Mammary microvascular endothelial cell (primary cell): ENCODE measurements around the gene CFAP251. TPM values are rescaled to one million over a fixed set of nuclear protein-coding genes. Genes with fewer than 3 reads are reported as not detected.

Source experiments
- total RNA-seq: library from RNA; depleted of rRNA; stranded (reverse); fragments of >200 nt; gene quantifications from 2 replicates; pipeline ENCODE4 v1.2.3, GENCODE V29; 2015

CFAP251 gene
- total RNA-seq, result 2.5 and 5.5 TPM in 2 replicates

GRCh38 chr12:121917950-121918678 lies at the start of gene CFAP251:
Gene CFAP251 (plus strand): TSS chr12:121918592. CDS start chr12:121921306, 2,714 bp downstream.

GRCh38 chr12:121888478-121889273 lies 29.7 kb upstream of the CFAP251 start, which contains the start of gene PSMD9:
Gene PSMD9 (plus strand): TSS chr12:121888790. CDS start chr12:121888857, 67 bp downstream.

GRCh38 chr12:122021822-122022392 lies 103.5 kb downstream of the CFAP251 start, which contains the start of gene BCL7A:
Gene BCL7A (plus strand): TSS chr12:122021884. CDS start chr12:122022092, 208 bp downstream.

Other genes starting within 250 kb of the CFAP251 start
- gene MORN3, start 248.9 kb upstream of the CFAP251 start, total RNA-seq, result 0.20 and 0.47 TPM in 2 replicates
- gene TMEM120B, start 205.8 kb upstream of the CFAP251 start, total RNA-seq, result 8.5 and 10.2 TPM in 2 replicates
- gene RHOF, start 124.9 kb upstream of the CFAP251 start, total RNA-seq, result 33.4 and 33.5 TPM in 2 replicates
- gene SETD1B, start 114.6 kb upstream of the CFAP251 start, total RNA-seq, result 3.3 and 4.9 TPM in 2 replicates
- gene HPD, start 59.7 kb upstream of the CFAP251 start, total RNA-seq, result not detected in 2 replicates
- 109 and 127 TPM in 2 replicates for gene PSMD9, start 29.8 kb upstream of the CFAP251 start, total RNA-seq
- 6.2 and 6.3 TPM in 2 replicates for gene BCL7A, start 103.3 kb downstream of the CFAP251 start, total RNA-seq
- 16.3 and 17.4 TPM in 2 replicates for gene MLXIP, start 160.2 kb downstream of the CFAP251 start, total RNA-seq